Stimulated activated CD4-positive, alpha-beta T cell treated with anti-CD3 and anti-CD28 coated beads, Interleukin-15, amount 100 ng/mL, for 24 hours (primary cell): ENCODE results near the gene UBE2L3.
"Not testable (repeated sequence)": the region's sequence is repeated elsewhere in the genome, so short reads cannot be mapped to it uniquely, and the experiment has no call there.

Source experiments
- DNase-seq: peaks from one replicate; pipeline ENCODE4 v3.0.0-alpha.2; 2020

UBE2L3 gene

DNA sequence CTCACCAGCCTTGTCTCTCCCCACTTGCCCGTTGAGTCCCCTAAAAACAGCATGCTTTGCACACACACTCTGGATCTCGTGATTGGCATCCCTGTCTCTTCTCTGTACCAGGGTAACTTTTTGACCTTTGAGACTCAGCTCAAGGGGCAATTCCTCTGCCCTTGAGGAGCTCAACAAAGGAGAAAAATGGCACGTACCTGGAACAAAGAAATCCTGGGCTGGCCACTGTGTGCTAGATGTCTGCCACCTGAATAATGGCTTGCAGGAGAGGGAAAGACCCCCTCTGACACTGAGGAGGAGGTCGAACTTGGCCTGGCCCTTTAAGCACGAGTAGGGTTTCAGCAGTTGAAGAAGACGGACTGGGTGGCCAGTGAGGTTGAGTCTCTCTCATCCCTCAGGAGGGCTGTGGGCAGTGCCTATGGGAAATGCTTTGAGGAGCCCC is 5.8 kb downstream of the UBE2L3 start:
- no peak for DNase-seq

DNA sequence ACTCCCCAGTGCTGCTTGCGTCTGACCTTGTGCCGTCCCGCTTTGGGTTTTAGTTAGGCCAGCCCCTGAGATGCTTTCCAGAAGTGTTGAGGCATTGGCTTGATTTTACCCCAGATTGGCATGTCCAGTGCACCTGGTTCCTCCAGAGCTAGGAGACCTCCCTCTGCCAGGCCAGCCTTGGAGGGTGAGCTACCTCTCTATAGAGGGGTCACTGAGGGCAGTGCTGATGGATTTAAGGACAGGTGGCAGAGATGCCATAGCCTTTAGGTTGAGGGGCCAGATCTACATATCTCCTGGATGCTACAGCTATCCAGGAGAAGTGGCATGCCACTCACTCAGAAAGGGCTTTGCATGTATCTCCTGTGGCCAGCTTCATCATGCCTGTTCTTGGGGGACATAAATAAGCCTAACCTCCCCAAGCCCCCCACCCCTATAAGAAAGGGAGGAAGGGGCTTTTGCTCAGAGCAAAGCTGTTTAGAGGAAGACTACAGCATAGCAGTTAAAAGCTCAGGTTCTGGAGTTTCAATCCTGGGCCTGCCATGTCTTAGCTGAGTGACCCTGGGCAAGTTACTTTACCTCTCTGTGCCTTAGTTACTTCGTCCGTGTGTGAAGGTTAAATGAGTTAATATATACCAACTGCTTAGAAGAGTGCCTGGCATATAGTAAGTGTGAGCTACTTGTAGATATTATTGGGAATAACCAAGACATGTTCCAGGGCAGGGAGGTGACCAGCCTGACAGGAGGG is 6.4 kb downstream of the UBE2L3 start:
- DNase-seq = no peak

DNA sequence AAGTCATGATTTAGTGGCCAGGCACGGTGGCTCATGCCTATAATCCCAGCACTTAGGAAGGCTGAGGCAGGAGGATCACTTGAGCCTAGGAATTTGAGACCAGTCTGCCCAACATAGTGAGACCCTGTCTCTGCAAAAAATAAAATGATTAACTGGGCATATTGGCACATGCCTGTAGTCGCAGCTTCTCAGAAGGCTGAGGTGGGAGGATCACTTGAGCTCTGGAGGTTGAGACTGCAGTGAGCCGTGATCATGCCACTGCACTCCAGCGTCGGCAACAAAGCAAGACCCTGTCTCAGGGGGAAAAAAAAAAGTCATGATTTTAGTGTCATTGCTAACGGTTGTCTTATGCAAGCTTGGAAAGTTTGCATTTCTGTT is 11.9 kb downstream of the UBE2L3 start:
- no peak for DNase-seq

DNA sequence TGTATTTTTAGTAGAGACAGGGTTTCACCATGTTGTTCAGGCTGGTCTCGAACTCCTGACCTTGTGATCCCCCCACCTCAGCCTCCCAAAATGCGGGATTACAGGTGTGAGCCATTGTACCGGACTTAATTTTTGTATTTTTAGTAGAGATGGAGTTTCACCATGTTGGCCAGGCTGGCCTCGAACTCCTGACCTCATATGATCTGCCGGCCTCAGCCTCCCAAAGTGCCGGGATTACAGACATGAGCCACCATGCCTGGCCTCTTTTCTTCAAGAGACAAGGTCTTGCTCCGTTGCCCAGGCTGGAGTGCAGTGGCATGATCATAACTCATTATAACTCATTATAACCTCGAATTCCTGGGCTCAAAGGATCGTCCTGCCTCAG is 13.1 kb downstream of the UBE2L3 start:
- DNase-seq = not testable (repeated sequence)

DNA sequence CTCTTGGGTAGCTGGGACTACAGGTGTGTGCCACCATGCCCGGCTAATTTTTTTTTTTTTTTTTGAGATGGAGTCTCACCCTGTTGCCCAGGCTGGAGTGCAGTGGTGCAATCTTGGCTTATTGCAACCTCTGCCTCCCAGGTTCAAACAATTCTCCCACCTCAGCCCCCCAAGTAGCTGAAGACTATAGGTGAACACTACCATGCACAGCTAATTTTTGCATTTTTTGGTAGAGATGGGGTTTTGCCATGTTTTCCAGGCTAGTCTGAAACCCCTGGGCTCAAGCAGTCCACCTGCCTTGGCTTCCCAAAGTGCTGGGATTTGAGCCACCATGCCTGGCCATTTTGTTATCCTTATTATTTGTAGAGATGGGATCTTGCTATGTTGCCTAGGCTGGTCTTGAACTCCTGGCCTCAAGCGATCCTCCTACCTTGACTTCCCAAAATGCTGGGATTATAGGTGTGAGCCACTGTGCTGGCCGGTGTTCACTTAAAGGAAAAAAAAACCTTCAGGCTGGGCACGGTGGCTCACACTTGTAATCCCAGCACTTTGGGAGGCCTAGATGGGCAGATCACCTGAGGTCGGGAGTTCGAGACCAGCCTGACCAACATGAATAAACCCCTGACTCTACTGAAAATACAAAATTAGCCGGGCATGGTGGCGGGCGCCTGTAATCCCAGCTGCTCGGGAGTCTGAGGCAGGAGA is 13.6 kb downstream of the UBE2L3 start:
- DNase-seq = not testable (repeated sequence)

DNA sequence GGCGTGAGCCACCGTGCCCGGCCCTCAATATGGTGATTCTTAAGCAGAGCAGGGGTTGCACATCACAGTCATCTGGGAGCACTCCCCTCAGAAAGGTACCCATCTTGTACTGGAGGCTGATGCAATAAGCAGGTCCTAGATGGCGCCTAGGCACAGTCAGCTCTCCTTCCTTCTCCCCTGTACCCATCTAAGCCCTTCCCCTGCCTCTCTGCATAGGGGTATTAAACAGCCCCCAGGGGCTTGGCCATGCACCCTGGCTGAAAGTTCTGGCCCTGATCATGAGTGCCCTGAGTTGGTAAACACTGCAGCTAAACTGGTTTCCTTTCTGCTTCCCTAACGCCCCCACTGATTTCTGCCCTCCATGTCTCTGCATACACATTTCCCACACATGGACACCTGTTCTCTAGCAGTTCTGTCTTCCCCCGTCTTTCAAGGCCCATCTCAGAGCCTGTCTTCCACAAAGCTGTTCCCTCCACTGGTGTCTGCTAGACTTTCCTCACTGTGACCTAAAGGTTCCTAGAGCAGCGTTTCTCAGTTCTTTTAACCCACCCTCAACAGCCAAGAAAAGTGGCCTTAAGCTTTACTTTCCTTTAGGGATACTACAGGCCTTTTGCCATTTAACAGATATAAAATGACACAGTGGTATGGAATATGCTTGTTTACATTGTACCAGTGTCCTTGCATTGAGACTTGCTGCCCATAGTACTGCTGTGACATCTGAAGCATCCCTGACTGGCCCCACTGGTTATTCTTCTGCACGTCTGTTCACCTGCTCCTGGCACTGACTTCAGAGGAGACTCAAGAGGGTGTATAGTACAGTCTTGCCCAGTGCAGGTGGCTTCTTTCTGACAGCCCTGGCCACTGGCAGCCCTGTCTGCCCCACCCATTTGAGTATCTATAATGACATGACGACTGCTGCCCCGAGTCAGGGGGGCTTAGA is 15.6 kb downstream of the UBE2L3 start:
- DNase-seq = no peak

DNA sequence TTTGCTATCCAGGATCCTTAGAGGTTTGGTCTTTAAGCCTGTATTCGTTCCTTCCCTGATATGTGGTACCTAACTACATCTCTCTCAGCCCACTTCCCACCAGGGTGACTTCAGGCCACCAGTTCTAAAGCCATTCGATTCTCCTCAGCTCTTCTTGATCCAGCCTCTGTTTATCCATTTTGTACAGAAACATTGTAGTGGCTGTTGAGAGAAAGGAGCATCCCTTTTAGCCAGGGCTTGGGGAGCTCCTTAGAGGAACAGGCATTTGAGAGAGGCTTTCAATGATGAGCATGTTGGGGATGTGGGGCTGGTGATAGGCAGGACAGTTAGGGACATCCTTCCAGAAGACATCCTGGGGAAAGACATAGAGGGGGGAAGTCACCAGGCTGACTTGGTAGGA is 17.9 kb downstream of the UBE2L3 start:
- DNase-seq = no peak

DNA sequence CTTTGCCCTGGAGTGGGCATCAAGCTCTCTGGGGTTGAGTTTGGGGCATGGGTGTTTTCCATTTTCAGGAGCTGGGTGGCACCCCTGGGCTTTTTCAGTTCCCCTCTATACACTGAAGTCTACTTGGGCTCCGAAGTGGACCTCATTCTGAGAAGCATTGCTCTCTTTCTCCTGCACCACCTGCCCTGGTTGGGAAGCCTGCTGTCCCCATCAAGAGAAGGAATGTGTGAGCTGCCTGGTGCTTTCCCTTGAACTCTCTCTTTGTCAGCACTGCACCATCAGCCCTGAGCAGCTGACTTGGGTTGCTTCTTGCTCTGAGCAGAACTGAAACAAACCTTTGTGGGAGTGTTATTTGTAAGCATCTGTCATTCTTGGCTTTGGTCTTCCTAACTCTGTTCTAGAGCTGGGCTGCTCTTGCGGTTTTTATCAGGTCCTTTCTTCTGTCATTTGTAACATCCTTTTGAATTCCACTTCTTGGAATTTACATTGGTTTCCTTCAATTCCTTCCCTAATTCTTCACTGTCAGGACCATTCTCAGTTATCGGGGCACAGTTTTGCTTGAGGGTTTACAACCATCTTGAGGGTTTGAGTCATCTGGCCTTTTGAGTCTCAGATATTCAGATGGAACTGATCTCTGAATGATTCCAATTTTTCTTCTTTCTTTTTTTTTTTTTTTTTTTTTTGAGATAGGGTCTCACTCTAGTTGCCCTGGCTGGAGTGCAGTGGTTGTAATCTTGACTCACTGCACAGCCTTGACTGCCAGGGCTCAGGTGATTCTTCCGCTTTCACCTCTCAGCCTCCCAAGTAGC is 20.5 kb downstream of the UBE2L3 start:
- DNase-seq = peak; percentile 71

DNA sequence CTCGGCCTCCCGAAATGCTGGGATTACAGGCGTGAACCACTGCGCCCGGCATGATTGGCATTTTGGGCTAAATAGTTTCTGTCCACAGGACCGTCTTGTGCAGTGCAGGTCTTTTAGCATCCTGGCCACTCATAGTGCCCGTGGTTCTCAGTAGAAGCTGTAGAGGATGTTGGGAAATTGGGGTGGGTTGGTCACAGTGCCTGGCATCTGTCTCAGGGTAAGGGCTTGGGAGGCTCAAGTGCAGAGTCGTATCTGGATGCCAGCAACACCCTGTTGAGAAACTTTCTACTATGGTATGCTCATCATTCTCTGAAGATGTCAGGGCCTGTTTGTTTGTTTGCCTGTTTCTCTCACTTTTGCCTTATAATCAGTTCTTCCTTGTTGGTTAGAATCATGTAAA is 21.9 kb downstream of the UBE2L3 start:
- DNase-seq = no peak

DNA sequence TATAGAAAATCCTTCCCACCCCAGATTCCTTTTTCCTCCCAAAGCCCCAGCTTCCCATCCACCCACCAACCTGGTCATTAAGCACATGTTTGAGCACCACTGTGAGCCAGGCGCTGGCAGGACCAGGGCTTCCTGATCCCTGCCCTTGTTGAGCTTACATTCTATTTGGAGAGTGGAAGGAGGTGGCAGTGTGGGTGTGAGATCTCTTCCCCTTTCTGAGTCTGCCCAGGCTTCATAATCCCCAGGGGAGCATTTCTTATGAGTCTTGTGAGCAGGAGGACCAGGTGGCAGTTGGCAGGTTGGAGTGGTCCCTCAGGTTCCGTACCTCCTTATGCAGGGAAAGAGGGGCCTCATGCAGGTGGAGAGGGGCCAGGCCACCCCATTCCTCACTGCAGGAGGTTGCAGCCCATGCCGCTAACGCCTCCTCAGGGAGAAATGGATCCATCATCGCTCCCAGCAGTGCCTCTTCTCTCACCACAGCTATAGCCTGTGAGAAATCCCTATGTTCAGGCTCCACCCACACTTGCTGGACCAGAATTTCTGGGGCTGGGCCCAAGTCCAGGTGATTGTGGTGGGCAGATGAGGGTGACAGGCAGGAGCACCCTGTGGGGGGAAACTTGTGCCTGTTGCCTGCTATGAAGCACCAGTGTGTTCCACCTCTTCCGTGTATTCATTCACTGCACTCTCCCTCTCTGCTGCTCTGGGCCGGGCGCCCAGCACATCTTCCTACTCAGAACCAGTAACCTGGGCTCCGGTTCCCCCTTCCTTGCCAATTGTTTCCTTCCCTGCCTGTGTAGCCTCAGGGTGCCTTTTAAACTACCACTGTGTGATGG is 23.5 kb downstream of the UBE2L3 start:
- DNase-seq = no peak

DNA sequence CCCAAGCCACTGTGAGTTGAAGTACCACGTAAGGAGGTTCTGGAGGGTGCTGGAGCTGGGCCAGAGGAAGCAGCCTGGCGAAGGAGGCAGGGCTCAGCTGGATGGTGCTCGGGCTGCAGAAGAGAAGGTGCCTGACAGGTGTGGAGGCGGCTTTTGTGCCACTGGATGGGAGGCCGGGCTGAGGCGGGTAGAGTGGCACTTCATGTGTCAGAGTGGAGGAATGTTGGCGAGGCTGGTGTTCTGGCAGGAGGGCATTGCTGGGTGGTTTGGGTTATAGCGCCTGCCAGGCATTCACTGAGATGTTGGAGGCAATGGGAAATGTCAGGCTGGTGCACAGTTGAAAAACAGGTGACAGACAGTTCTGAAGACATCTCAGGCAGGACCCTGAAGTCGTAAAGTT is 24.2 kb downstream of the UBE2L3 start:
- DNase-seq = no peak

DNA sequence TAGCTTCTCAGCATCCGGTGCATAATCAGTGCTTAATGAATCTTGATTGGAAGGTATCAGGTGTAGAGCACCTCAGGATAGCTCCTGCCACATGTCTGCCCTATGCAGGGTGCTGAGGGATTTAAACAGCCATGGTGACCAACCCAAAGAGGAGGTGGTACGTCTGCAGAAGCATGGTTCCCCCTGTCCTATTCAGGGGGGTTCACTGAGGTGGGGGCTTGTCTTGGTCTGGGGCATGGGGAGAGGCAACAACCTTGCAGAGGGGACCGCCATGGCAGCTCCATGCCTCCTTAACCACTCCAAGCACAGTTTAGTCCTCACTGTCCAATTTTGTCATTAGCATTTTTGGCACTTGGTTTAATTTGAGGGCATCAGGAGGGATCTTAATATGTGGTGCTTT is 24.9 kb downstream of the UBE2L3 start:
- no peak for DNase-seq

DNA sequence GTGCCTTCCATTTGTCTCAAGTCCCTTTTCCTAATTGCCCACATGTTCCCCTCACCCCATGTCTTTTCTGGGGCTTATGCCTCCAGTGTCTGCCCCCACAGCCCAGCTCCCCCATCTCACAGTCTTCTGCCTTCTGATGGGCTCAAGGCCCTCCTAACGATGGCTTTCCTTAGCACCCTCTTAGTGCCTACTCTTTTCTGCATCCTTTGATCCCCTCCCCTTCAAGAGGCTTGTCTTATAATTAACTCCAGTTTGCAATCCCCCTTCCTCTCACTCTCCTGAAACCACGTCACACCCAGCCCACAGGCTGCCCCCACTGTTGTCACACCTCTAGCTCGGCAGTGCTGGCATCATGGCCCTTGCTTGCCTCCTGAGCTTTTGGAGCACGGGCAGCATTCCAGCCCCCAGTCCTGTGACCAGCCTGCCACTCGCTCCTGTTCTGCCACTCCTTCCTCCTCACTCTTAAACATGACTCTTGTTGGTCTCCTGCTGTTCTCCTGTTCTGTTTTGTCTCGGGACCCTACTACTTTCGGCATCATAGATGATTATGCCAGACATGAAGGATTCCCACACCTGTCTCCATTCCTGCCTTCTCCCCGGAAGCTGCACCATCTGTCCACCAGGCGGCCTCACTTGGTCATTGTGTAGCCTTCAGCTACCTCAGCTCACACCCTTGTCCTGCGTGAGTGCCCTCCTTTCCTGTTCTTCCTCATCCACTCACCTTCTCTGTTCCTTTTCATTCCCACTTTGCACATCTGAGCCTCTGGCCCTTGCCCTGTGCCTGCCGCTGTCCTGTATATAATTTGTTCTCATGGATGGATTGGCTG is 26.1 kb downstream of the UBE2L3 start:
- no peak for DNase-seq

DNA sequence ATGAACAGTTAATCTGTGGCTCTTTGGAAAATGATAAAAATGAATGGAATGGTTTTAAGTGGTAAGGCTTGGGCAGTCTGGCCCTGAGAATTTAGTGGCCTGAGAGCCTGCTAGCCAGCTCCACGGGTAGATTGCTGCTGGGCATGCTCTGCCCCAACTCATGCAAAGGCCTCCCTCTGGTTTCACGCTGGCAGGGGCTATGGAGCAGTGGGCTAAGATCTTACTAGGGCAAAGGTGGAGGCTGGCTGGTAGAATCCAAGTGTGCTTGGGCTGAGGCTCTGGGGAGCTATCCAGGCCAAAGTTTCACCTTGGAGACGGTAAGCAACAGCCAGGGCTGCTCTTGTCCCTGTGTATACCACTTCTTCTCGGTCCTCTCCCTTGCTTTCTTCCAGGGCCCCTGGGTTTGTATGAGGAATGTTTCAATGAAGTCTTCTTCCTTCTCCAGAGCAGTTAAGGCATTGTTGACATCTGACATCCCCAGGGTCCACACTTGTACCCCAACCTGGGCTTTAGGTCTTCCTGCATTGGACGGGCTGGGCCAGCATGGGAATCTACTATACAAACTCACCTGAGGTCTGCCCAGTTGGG is 27.4 kb downstream of the UBE2L3 start:
- DNase-seq = no peak

DNA sequence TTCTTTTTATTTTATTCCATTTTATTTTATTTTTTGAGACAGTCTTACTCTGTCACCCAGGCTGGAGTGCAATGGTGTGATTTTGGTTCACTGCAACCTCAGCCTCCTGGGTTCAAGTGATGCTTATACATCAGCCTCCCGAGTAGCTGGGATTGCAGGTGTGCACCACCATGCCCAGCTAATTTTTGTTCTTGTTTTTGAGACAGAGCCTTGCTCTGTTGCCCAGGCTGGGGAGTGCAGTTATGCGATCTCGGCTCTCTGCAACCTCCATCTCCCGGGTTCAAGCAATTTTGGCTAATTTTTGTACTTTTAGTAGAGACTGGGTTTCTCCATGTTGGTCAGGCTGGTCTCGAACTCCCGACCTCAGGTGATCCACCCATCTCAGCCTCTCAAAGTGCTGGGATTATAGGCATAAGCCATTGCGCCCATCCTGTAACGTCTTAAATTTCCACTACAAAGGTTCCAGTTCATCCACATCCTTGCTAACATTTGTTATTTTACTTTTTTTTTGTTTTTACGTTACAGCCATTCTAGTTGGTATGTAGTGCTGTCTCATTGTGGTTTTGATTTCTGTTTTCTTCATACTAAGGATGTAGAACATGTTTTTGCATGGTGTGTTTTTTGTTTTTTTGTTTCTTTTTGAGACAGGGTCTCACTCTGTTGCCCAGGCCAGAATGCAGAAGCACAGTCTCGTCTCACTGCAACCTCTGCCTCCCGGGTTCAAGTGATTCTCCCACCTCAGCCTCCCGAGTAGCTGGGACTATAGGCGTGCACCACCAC is 29.0 kb downstream of the UBE2L3 start:
- not testable (repeated sequence) for DNase-seq

DNA sequence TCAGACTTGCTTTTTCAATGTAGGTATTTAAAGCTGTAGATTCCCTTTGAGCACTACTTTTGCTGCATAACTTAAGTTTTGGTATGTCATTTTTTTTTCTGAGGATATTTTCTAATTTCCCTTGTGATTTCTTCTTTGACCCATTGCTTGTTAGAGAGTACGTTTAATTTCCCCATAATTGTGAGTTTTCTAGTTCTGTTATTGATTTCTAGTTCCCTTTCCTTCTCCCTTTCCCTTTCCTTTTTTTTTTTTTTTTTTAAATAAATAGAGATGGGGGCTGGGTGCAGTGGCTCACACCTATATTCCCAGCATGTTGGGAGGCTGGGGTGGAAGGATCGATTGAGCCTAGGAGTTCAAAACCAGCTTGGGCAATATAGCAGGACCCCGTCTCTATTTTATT is 30.8 kb downstream of the UBE2L3 start:
- DNase-seq = no peak

DNA sequence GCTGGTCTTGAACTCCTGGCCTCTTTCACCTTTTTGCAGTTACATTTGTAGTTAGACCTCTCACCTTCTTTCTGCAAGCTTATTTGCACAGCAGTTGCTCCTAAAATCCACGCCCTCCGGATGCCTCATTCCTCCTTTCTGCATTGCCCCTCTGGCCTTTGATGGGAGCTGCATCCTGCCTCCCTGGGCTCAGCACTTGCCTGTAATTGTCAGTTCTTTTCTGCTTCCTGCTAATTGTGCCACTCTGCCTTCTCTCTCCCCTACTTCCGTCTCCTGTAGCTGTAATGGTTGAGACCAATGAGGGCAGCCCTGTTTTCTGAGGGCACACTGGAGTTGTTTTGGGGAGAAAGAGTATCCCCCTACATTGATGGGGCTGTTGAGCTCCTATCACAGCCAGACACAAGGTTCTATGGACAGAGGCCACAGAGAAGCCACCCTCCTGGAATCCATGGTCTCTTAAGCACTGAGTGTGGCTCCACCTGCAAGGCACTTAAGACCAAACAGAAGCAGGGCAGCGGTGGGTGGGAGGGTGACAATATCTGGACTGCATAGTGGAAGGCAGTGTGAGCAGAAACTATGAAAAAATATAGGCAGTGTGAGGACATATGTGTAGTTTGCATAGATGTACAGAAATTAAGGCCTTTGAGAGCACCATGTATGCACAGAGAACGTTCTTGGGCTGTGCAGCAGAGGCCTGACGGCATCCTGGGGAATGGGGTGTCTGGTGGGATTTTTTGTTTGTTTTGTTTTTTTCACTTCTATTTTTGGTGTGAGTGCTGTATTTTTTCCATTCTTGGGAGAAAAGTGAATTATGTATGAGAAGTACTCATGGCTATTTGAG is 31.8 kb downstream of the UBE2L3 start:
- no peak for DNase-seq

DNA sequence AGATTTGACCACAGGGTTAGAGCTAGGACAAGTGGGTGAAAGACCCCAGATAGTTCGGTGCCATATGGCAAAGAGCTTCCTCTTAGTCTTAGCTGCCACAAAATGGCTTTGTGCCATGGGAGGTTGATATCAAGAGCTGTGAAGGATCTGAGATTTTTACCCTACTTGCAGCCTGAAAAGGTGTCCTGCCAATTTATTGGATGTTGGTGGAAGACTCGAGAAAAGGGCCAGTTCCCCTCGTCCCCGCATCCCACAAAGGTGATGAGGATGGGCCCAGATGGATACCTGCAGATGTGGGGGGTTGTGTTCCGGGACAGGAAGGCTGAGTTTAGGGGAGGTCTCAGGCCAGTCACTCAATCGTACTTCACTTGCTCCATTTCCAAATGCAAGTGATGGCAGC is 35.1 kb downstream of the UBE2L3 start:
- no peak for DNase-seq

DNA sequence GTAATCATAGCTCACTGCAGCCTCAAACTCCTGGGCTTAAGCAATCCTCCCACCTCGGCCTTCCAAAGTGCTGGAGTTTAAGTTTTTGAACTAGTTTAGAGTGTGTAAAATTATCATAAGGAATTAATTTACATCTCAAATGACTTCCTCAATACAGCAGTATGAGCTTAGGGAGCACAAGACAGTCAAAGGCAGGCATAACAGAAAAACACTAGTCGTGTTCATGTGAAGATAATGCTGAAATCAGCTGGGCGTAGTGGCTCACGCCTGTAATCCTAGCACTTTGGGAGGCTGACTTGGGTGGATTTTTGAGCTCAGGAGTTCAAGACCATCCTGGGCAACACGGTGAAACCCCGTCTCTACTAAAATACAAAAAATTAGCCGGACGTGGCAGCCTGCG is 36.5 kb downstream of the UBE2L3 start:
- no peak for DNase-seq
